NCI-H146 (cell line): ENCODE measurements around the gene MCRS1.
"Not testable (repeated sequence)": the region's sequence is repeated elsewhere in the genome, so short reads cannot be mapped to it uniquely, and the experiment has no call there.

ENCODE experiments used
- DNase-seq: peaks from one replicate; lab custom pipeline; 2025; lab: John Stamatoyannopoulos, UW

The MCRS1 gene

DNA sequence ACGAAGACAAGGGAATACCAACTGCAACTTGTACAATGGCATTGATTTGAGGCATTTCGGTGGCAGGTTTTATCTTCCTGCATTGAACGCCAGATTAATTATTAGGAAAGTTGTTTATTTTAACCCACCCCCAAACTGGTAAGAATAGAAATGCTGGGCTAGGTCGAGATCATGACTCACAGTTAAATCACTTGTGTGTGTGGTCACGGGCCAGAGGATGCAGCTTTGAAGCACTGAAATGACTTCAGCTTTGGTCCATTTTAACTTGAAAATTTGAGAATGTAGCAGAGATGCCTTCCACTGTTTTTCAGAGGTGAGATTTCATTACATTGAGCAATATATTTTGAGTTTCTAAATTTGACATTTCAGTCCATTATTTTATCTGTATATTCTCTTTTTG, 52.7 kb downstream of the MCRS1 start:
- DNase-seq = no peak

DNA sequence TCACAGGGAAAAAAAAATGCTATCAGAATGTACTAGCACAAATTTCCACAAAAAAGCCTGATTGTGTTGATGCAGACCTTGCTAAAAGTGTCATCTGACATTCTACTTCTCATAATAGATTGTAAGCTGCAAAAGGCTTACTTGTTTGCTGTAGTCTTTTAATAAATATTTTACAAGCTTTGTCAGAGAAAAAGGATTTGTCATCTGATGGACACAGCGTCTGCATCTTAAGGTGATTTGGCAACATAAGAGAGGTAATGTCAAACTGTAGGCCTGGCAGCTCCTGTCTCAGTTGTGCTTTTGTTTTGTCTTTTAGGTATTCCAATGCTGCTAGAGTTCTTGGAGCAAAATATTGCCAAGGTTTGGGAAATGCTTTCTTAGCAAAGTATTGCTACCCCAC, 55.4 kb downstream of the MCRS1 start:
- no peak for DNase-seq

DNA sequence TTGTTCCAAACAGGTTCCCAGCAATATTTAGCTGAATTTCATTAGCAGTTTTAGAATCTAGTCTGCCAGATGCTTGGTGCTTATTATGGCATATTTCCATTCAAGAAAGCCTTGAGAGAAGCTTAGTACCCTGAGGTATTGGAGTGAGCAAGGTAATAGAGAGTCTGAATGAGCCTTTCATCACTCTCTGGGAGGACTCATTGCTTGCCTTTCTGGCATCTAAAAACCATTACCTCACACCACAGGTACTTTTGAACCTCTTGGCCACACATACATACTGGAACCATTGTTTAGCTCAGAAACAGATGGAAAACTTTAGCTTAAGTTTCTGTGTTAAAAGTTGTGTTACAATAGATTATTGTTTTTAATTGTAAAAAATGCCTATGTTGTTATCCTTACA, 56.5 kb downstream of the MCRS1 start:
- DNase-seq = no peak

DNA sequence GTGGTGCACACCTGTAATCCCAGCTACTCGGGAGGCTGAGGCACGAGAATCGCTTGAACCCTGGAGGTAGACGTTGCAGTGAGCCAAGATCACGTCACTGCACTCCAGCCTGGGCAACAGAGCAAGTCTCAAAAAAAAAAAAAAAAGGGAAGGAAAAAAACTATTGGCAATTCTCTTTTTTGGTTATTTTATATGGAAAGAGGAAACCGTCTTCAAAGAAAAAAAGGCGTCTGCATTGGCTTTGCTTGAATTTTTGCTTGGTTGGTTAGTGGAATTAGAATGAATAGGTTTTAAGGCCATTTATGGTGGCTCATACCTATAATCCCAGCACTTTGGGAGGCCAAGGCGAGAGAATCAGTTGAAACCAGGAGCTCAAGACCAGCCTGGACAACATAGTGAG, 58.3 kb downstream of the MCRS1 start:
- not testable (repeated sequence) for DNase-seq
